Measurements from ENCODE around the gene TRPM8.

Gene TRPM8

GRCh38 chr2:233997707-233998106 is 80.5 kb downstream of the TRPM8 start:
- H3K79me2 ChIP-seq (ENCODE audit: insufficient read depth, low read length): no peaks in the 10 kb centered on the region
- H3K27ac ChIP-seq (ENCODE audit: low read depth, low read length, poor library complexity, severe bottlenecking): no peak overlapping the region
- TF ChIP-seq CTCF (IDR thresholded peaks at IDR 0.05; ENCODE audit: low read length): no peak
- H3K27me3 ChIP-seq (ENCODE audit: insufficient read depth, low read length): no peaks in the 10 kb centered on the region
- no peak overlapping the region for H3K4me2 ChIP-seq (ENCODE audit: low read length)
- H3K9me2 ChIP-seq (ENCODE audit: low read depth, low read length): no peaks in the 10 kb centered on the region
- H4K20me1 ChIP-seq (ENCODE audit: insufficient read depth, low read length): no peaks in the 10 kb centered on the region
- H3F3A ChIP-seq (ENCODE audit: insufficient read depth, low read length): no peaks in the 10 kb centered on the region
- no peak overlapping the region for H3K4me3 ChIP-seq (ENCODE audit: low read depth, low read length, poor library complexity, severe bottlenecking)
- no peaks in the 10 kb centered on the region for H3K4me1 ChIP-seq (ENCODE audit: insufficient read depth, low read length, severe bottlenecking)
- H3K9ac ChIP-seq (ENCODE audit: low read length): no peak overlapping the region
- no peaks in the 10 kb centered on the region for H3K9me3 ChIP-seq (ENCODE audit: low read length)
- H3K36me3 ChIP-seq (ENCODE audit: insufficient read depth, low read length): no peaks in the 10 kb centered on the region
- H2AFZ ChIP-seq (ENCODE audit: low read length): no peak overlapping the region

- Histone ChIP-seq H3K9ac (ENCODE audit: low read length) (no peak overlapping the region), H3K9me2 (ENCODE audit: low read depth, low read length) (no peaks in the 10 kb centered on the region), H3K9me3 (ENCODE audit: low read length) (no peaks in the 10 kb centered on the region), H3K27ac (ENCODE audit: low read depth, low read length, poor library complexity, severe bottlenecking) (no peak overlapping the region), H3K36me3 (ENCODE audit: insufficient read depth, low read length) (no peaks in the 10 kb centered on the region), H2AFZ (ENCODE audit: low read length) (no peak overlapping the region), H4K20me1 (ENCODE audit: insufficient read depth, low read length) (no peaks in the 10 kb centered on the region), H3K79me2 (ENCODE audit: insufficient read depth, low read length) (no peaks in the 10 kb centered on the region), H3F3A (ENCODE audit: insufficient read depth, low read length) (no peaks in the 10 kb centered on the region), H3K4me1 (ENCODE audit: insufficient read depth, low read length, severe bottlenecking) (no peaks in the 10 kb centered on the region), H3K4me3 (ENCODE audit: low read depth, low read length, poor library complexity, severe bottlenecking) (no peak overlapping the region), H3K4me2 (ENCODE audit: low read length) (no peak overlapping the region), H3K27me3 (ENCODE audit: insufficient read depth, low read length) (no peaks in the 10 kb centered on the region)
- no peak for TF ChIP-seq EZH2 (IDR thresholded peaks at IDR 0.05; ENCODE audit: borderline replicate concordance, low read length)
- no peak for TF ChIP-seq CTCF (IDR thresholded peaks at IDR 0.05; ENCODE audit: low read length)
These were observed 82.0 kb downstream of the TRPM8 start for GRCh38 chr2:233999182-233999581.

- H3K79me2 ChIP-seq (ENCODE audit: insufficient read depth, low read length): no peaks in the 10 kb centered on the region
- H3F3A ChIP-seq (ENCODE audit: insufficient read depth, low read length): no peaks in the 10 kb centered on the region
- no peak for TF ChIP-seq EZH2 (IDR thresholded peaks at IDR 0.05; ENCODE audit: borderline replicate concordance, low read length)
- TF ChIP-seq CTCF (IDR thresholded peaks at IDR 0.05; ENCODE audit: low read length): no peak
- H3K4me2 ChIP-seq (ENCODE audit: low read length): no peak overlapping the region
- no peaks in the 10 kb centered on the region for H3K9me3 ChIP-seq (ENCODE audit: low read length)
- H3K4me1 ChIP-seq (ENCODE audit: insufficient read depth, low read length, severe bottlenecking): no peaks in the 10 kb centered on the region
- no peak overlapping the region for H3K27ac ChIP-seq (ENCODE audit: low read depth, low read length, poor library complexity, severe bottlenecking)
- H3K27me3 ChIP-seq (ENCODE audit: insufficient read depth, low read length): no peaks in the 10 kb centered on the region
- no peaks in the 10 kb centered on the region for H4K20me1 ChIP-seq (ENCODE audit: insufficient read depth, low read length)
- H3K4me3 ChIP-seq (ENCODE audit: low read depth, low read length, poor library complexity, severe bottlenecking): no peak overlapping the region
- H3K9me2 ChIP-seq (ENCODE audit: low read depth, low read length): no peaks in the 10 kb centered on the region
- H2AFZ ChIP-seq (ENCODE audit: low read length): no peak overlapping the region
- H3K36me3 ChIP-seq (ENCODE audit: insufficient read depth, low read length): no peaks in the 10 kb centered on the region
- no peak overlapping the region for H3K9ac ChIP-seq (ENCODE audit: low read length)
These were observed 84.4 kb downstream of the TRPM8 start for GRCh38 chr2:234001380-234002160.
